Gastrocnemius medialis (tissue), 4 donors: ENCODE measurements around the gene SLC24A3. TPM values are rescaled to one million over a fixed set of nuclear protein-coding genes. Genes with fewer than 3 reads are reported as not detected.
A peak's percentile ranks its signal among the peaks of the same experiment; 100 is the strongest.
"Not testable (repeated sequence)": the region's sequence is repeated elsewhere in the genome, so short reads cannot be mapped to it uniquely, and the experiment has no call there.

Experiments
- ATAC-seq, 2 donors: fragments of 150-250 bp; one replicate each; pipeline ENCODE4 v1.9.1; 2016
- DNase-seq, 2 donors: peaks; one replicate each; pipeline ENCODE4 v3.0.0-alpha.2; 2019
- H3K27ac ChIP-seq, 4 donors: fragments of 200-600 bp; sonication (generic); 1 replicate in 1 of 4; 2 replicates in 3 of 4; pipeline ENCODE4 v1.5.1; 2016 to 2018; ENCODE audit warnings: mild to moderate bottlenecking in 2 of 4, moderate library complexity in 1 of 4
- H3K27me3 ChIP-seq, 3 donors: fragments of 200-600 bp; sonication (generic) in 2 of 3; 1 replicate in 1 of 3; 2 replicates in 2 of 3; pipeline versions ENCODE4 v1.5.1 to v1.6.0; 2016 to 2019; ENCODE audit warnings: mild to moderate bottlenecking in 1 of 3, moderate library complexity in 1 of 3
- H3K36me3 ChIP-seq, 2 donors: fragments of 200-600 bp; sonication (generic) in 1 of 2; one replicate each; pipeline ENCODE4 v1.5.1; 2017 to 2018
- H3K4me1 ChIP-seq, 2 donors: fragments of 200-600 bp; sonication (generic) in 1 of 2; one replicate each; pipeline ENCODE4 v1.5.1; 2016 to 2017; ENCODE audit warnings: mild to moderate bottlenecking in 2 of 2
- H3K4me3 ChIP-seq, 4 donors: fragments of 200-600 bp; sonication (generic) in 3 of 4; 1 replicate in 1 of 4; 2 replicates in 3 of 4; pipeline ENCODE4 v1.5.1; 2016 to 2019; ENCODE audit warnings: mild to moderate bottlenecking in 2 of 4
- H3K9me3 ChIP-seq, 3 donors: fragments of 200-600 bp; sonication (generic) in 2 of 3; 1 replicate in 1 of 3; 2 replicates in 2 of 3; pipeline ENCODE4 v1.5.1; 2016 to 2019
- CTCF ChIP-seq, 5 experiments: fragments of 450-650 bp in 3 of 5; fragments of 200-600 bp in 2 of 5; sonication (generic) in 2 of 5; IDR thresholded peaks in 4 of 5; conservative IDR thresholded peaks in 1 of 5; 1 replicate in 4 of 5; 2 replicates in 1 of 5; pipeline ENCODE4 v1.5.1; 2016 to 2019; ENCODE audit warnings: antibody characterized with exemption in 5 of 5, mild to moderate bottlenecking in 3 of 5, moderate library complexity in 3 of 5
- POLR2A ChIP-seq, 2 donors: fragments of 450-650 bp; IDR thresholded peaks; one replicate each; pipeline ENCODE4 v1.6.1; 2017; ENCODE audit warnings: antibody characterized with exemption in 2 of 2, mild to moderate bottlenecking in 2 of 2, moderate library complexity in 2 of 2
- in situ Hi-C, 4 donors: fragments of 200-750 bp; cut with MboI; loops; one replicate each; pipeline versions ENCODE4 v1.15.0 to v1.8.0; 2017; ENCODE audit warnings: low sequenced_read_pairs in 4 of 4
- intact Hi-C: fragments of 100-400 bp; cut with DNase I; formaldehyde crosslinking; loops from one replicate; pipeline ENCODE4 v1.15.1; 2023; ENCODE audit warnings: low total_unique reads
- total RNA-seq, 4 donors: library from RNA; depleted of rRNA; stranded (reverse); fragments of >200 nt; gene quantifications; one replicate each; pipeline versions ENCODE4 v1.1.0 to v1.2.3, GENCODE V29; 2016

The SLC24A3 gene
- total RNA-seq, 4 donors from 2014 or later, result 3.3 to 7.8 (median 6.7) TPM

DNA sequence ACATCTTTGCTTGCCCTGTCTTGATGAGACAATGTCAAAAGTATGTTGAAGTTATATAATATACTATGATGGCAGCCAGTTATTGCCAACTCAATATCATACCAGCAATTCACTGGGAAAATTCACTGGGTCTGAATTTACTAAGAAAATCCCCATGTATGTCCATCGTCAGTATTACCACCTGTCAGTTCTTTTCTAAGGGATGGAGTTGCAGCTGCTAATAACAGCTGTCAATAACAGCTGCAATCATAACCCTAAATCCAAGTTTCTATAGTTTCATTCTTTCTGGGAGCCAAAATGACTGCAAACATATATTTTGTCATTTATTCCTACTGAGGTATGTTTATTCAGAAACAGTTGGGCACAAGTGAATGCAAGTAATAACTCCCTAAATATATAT lies 413.0 kb downstream of the SLC24A3 start:
- ATAC-seq, result no peak
- no peak for DNase-seq
- intact Hi-C loops, result no loop called here
- no peak overlapping the region for H3K4me3 ChIP-seq
- H3K36me3 ChIP-seq, result no peaks in the 10 kb centered on the region
- no peaks in the 10 kb centered on the region for H3K4me1 ChIP-seq
- in situ Hi-C loops, result no loop called here
- H3K9me3 ChIP-seq, result no peaks in the 10 kb centered on the region
- TF ChIP-seq CTCF (IDR thresholded peaks at IDR 0.05 in 4 of 5, conservative IDR thresholded peaks at IDR 0.05 in 1 of 5) (no peak), POLR2A (IDR thresholded peaks at IDR 0.05) (no peak)
- H3K27ac ChIP-seq, result no peak overlapping the region
- H3K27me3 ChIP-seq, result no peaks in the 10 kb centered on the region

- Histone ChIP-seq H3K9me3 (no peaks in the 10 kb centered on the region), H3K27me3 (no peaks in the 10 kb centered on the region), H3K36me3 (no peaks in the 10 kb centered on the region), H3K27ac (no peak overlapping the region), H3K4me1 (no peaks in the 10 kb centered on the region), H3K4me3 (no peak overlapping the region)
- DNase-seq (no peak), ATAC-seq (no peak)
- intact Hi-C loops, result no loop called here
- no peak for TF ChIP-seq POLR2A (IDR thresholded peaks at IDR 0.05)
- no peak for TF ChIP-seq CTCF (IDR thresholded peaks at IDR 0.05 in 4 of 5, conservative IDR thresholded peaks at IDR 0.05 in 1 of 5)
- in situ Hi-C loops, result no loop called here
Measured at GRCh38 chr20:19626896-19627295, 414.5 kb downstream of the SLC24A3 start.

DNA sequence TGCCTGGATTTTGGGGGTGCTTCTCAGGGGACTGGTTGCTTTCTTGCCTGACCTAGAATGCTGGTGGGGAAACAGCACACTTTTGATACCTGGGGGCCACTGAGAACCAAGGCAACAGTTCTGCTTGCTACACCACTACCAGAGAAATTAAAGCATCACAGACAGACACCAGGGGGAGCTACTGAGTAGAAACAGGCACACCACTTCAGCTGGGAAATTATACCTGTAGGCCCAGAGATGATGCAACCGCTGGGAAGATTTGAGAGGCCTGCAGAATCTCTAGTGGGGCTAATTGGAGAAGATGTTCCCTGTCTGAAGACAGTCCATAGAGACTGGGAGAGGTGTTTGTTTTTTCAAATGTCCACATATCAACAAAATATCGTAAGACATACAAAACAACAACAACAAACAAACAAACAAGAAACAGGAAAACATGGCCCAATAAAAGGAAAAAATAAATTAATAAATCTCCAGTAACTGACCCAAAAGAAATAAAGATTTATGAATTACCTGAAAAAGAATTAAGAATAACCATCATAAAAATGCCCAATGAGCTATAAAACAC lies 416.2 kb downstream of the SLC24A3 start:
- Histone ChIP-seq H3K9me3 (no peaks in the 10 kb centered on the region), H3K27ac (no peak overlapping the region), H3K4me1 (no peaks in the 10 kb centered on the region), H3K36me3 (no peaks in the 10 kb centered on the region), H3K27me3 (no peaks in the 10 kb centered on the region), H3K4me3 (no peak overlapping the region)
- peak; percentile 22 to 27 for DNase-seq
- ATAC-seq, result peak; percentile 71 to 86
- peak; percentile 27 to 74 (median 63) for TF ChIP-seq CTCF (IDR thresholded peaks at IDR 0.05 in 4 of 5, conservative IDR thresholded peaks at IDR 0.05 in 1 of 5)
- no peak for TF ChIP-seq POLR2A (IDR thresholded peaks at IDR 0.05)
- intact Hi-C loops (loop anchor here (1.0 kb wide), 1 partner anchor 34 kb away; no protein-coding TSS in a partner anchor), in situ Hi-C loops (no loop called here)

- Histone ChIP-seq H3K4me3 (no peak overlapping the region), H3K27me3 (no peaks in the 10 kb centered on the region), H3K9me3 (no peaks in the 10 kb centered on the region), H3K27ac (no peak overlapping the region), H3K36me3 (no peaks in the 10 kb centered on the region), H3K4me1 (no peaks in the 10 kb centered on the region)
- intact Hi-C loops, result no loop called here
- DNase-seq (no peak), ATAC-seq (no peak)
- in situ Hi-C loops, result no loop called here
- TF ChIP-seq CTCF (IDR thresholded peaks at IDR 0.05 in 4 of 5, conservative IDR thresholded peaks at IDR 0.05 in 1 of 5) (no peak), POLR2A (IDR thresholded peaks at IDR 0.05) (no peak)
Measured at GRCh38 chr20:19631410-19631809, 419.0 kb downstream of the SLC24A3 start.

GRCh38 chr20:19633985-19634384 lies 421.5 kb downstream of the SLC24A3 start:
- TF ChIP-seq POLR2A (IDR thresholded peaks at IDR 0.05) (no peak), CTCF (IDR thresholded peaks at IDR 0.05 in 4 of 5, conservative IDR thresholded peaks at IDR 0.05 in 1 of 5) (no peak)
- H3K27me3 ChIP-seq, result no peaks in the 10 kb centered on the region
- intact Hi-C loops, result no loop called here
- H3K4me1 ChIP-seq, result no peaks in the 10 kb centered on the region
- H3K27ac ChIP-seq, result no peak overlapping the region
- no peaks in the 10 kb centered on the region for H3K9me3 ChIP-seq
- in situ Hi-C loops, result no loop called here
- no peak overlapping the region for H3K4me3 ChIP-seq
- H3K36me3 ChIP-seq, result no peaks in the 10 kb centered on the region
- ATAC-seq (no peak), DNase-seq (no peak)

- DNase-seq, ATAC-seq, H3K4me3 ChIP-seq, H3K36me3 ChIP-seq, H3K27me3 ChIP-seq, in situ Hi-C loops, H3K9me3 ChIP-seq, H3K27ac ChIP-seq, intact Hi-C loops: not testable (repeated sequence)
- H3K4me1 ChIP-seq, result peaks cover 11 to 16% of the 10 kb centered on the region in 2 donors
Measured at GRCh38 chr20:19639471-19640045, 427.1 kb downstream of the SLC24A3 start.
